Panc1 (cell line): ENCODE measurements around the gene ADAMTSL2.

Experiments
- CTCF ChIP-seq: fragments of 450-650 bp; IDR thresholded peaks from 2 replicates; pipeline ENCODE4 v1.5.1; 2017; ENCODE audit warnings: mild to moderate bottlenecking
- POLR2AphosphoS5 ChIP-seq: IDR thresholded peaks from 2 replicates; pipeline ENCODE4 v1.6.1; 2012; ENCODE audit warnings: mild to moderate bottlenecking, low read depth, low read length, moderate library complexity
- REST ChIP-seq, 2 experiments: IDR thresholded peaks; 2 replicates each; pipeline ENCODE4 v1.6.1; 2011 to 2012; ENCODE audit warnings: low read depth in 2 of 2, control low read depth in 1 of 2, low read length in 1 of 2, mild to moderate bottlenecking in 1 of 2, moderate library complexity in 1 of 2; ENCODE audit not compliant: insufficient read depth in 1 of 2

DNA sequence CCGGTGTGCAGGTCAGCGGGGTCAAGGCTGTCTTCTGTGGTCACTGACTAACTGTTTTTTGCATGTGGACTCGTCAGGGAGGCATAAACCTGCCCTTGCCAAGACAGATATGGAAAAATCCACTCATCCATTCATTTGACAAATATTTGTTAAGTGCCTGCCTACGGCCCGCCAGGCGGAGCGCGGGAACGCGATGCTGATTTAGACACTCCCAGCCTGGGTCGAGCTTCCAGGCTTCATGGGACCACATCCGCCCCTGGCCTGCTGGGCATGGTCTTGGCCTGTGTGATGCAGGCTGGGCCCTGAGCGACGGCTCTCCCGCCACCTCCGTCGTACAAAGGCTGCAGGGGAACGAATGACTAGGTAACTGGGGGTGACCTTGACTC is 27.9 kb upstream of the ADAMTSL2 start:
- no peak for TF ChIP-seq POLR2AphosphoS5
- no peak for TF ChIP-seq CTCF
- TF ChIP-seq REST (IDR thresholded peaks at IDR 0.05; ENCODE audit: insufficient read depth in 1 of 2, low read depth in 2 of 2, low read length in 1 of 2) = no peak
